CD4-positive, CD25-positive, alpha-beta regulatory T cell (primary cell): ENCODE results near the gene ATE1. TPM values are rescaled to one million over a fixed set of nuclear protein-coding genes. Genes with fewer than 3 reads are reported as not detected.
"Not testable (repeated sequence)": the region's sequence is repeated elsewhere in the genome, so short reads cannot be mapped to it uniquely, and the experiment has no call there.

Source experiments
- ATAC-seq, 2 donors: fragments of 150-1000 bp; cut with Tn5 transposase; one replicate each; pipeline ENCODE4 v1.10.0; 2021; ENCODE audit warnings: low read depth in 2 of 2, moderate number of reproducible peaks in 2 of 2, moderate library complexity in 1 of 2
- DNase-seq, 3 donors: peaks; one replicate each; pipeline versions ENCODE4 v3.0.0 to v3.0.0-alpha.2; 2012 to 2022; ENCODE audit warnings: mixed read lengths in 1 of 3
- H3K27ac ChIP-seq: one replicate; pipeline ENCODE4 v1.7.0; 2013; ENCODE audit warnings: mild to moderate bottlenecking, low read length; ENCODE audit not compliant: insufficient read depth, poor library complexity, severe bottlenecking
- H3K27me3 ChIP-seq: one replicate; pipeline ENCODE4 v1.7.0; 2013; ENCODE audit warnings: low read length; ENCODE audit not compliant: control insufficient read depth, insufficient read depth
- H3K36me3 ChIP-seq: one replicate; pipeline ENCODE4 v1.7.0; 2013; ENCODE audit warnings: mild to moderate bottlenecking, low read length, moderate library complexity; ENCODE audit not compliant: control insufficient read depth, insufficient read depth
- H3K4me1 ChIP-seq: 2 replicates; pipeline ENCODE4 v1.7.0; 2013; ENCODE audit warnings: mild to moderate bottlenecking, low read length; ENCODE audit not compliant: insufficient read depth, control insufficient read depth, poor library complexity, severe bottlenecking
- H3K4me3 ChIP-seq: one replicate; pipeline ENCODE4 v1.7.0; 2013; ENCODE audit warnings: low read depth, mild to moderate bottlenecking, low read length, moderate library complexity
- H3K9me3 ChIP-seq, 2 experiments: 1 replicate in 1 of 2; 2 replicates in 1 of 2; pipeline ENCODE4 v1.7.0; 2013; ENCODE audit warnings: low read length in 2 of 2, mild to moderate bottlenecking in 1 of 2, moderate library complexity in 1 of 2; ENCODE audit not compliant: control insufficient read depth in 2 of 2
- H3K27ac Mint-ChIP-seq, 3 donors: one replicate each; pipeline ENCODE4 v1.8.0; 2020 to 2022; ENCODE audit warnings: mild to moderate bottlenecking in 3 of 3, mixed read lengths in 3 of 3, moderate library complexity in 2 of 3
- H3K27me3 Mint-ChIP-seq: one replicate; pipeline ENCODE4 v1.8.0; 2022; ENCODE audit warnings: mild to moderate bottlenecking, mixed read lengths
- H3K36me3 Mint-ChIP-seq: one replicate; pipeline ENCODE4 v1.8.0; 2020; ENCODE audit warnings: mixed read lengths
- H3K4me1 Mint-ChIP-seq, 4 donors: one replicate each; pipeline ENCODE4 v1.8.0; 2020 to 2022; ENCODE audit warnings: mixed read lengths in 4 of 4, mild to moderate bottlenecking in 1 of 4
- H3K4me3 Mint-ChIP-seq, 4 donors: one replicate each; pipeline ENCODE4 v1.8.0; 2020 to 2022; ENCODE audit warnings: mild to moderate bottlenecking in 4 of 4, mixed read lengths in 4 of 4, moderate library complexity in 3 of 4
- H3K9me3 Mint-ChIP-seq, 7 donors: one replicate each; pipeline ENCODE4 v1.8.0; 2020 to 2022; ENCODE audit warnings: mixed read lengths in 7 of 7, mild to moderate bottlenecking in 3 of 7, moderate library complexity in 2 of 7
- polyA plus RNA-seq, 4 donors: library from polyadenylated mRNA; unstranded; fragments of 300-500 nt; fragmentation: Illumina TruSeq; gene quantifications; one replicate each; pipeline ENCODE4 v1.2.3, GENCODE V29; 2021
- total RNA-seq: library from RNA; stranded (reverse); gene quantifications from one replicate; pipeline ENCODE4 v1.2.3, GENCODE V29; 2022

ATE1 gene
- total and polyA plus RNA-seq, 5 donors from 2014 or later: 29.9 to 39.5 (median 34.5) TPM

DNA sequence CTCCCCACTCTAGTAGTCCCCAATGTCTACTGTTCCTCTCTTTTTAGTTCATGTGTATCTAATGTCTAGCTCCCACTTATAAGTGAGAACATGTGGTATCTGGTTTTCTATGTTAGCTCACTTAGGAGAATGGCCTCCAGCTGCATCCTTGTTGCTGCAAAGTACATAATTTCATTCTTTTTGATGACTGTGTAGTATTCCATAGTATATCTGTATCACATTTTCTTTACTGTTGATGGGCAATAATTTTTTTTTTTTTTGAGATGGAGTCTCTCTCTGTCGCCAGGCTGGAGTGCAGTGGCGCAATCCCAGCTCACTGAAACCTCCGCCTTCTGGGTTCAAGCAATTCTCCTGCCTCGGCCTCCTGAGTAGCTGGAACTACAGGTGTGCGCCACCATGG, 101.1 kb downstream of the ATE1 start:
- not testable (repeated sequence) for H3K9me3 Mint-ChIP-seq, H3K4me1 ChIP-seq, H3K27ac ChIP-seq, H3K4me3 ChIP-seq, DNase-seq, H3K27me3 Mint-ChIP-seq, H3K27ac Mint-ChIP-seq, ATAC-seq, H3K4me3 Mint-ChIP-seq, H3K4me1 Mint-ChIP-seq, H3K27me3 ChIP-seq, H3K9me3 ChIP-seq
- peaks cover 20% of the 10 kb centered on the region for H3K36me3 ChIP-seq
- peaks cover 37% of the 10 kb centered on the region for H3K36me3 Mint-ChIP-seq

DNA sequence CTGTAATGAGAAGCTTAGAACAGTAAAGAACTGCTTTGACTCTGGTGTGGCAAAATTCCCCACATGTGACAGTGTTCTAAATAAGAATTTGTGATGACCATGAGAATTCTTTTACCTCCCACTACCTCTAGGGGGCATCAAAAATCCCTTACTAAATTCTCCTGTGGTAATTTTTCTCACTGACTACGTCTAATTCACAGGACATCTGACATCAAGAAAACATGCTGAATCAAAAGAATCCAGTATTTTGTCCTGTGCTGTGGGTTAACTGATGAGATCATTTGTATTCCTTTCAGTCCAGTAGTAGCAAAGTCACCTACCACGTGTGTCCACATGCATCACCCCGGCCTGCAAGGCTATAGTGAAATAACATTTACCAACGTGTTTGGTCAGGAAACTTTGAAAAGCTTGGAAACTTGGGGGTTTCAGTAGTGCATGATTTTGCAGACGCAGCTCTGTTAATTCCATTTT, 103.8 kb downstream of the ATE1 start:
- H3K36me3 Mint-ChIP-seq: peaks cover 29% of the 10 kb centered on the region
- H3K4me1 Mint-ChIP-seq: peaks cover 0 to 8% (median 2%) of the 10 kb centered on the region in 4 donors
- peaks cover 0 to 2% (median 0%) of the 10 kb centered on the region in 7 donors for H3K9me3 Mint-ChIP-seq
- Histone ChIP-seq H3K27me3 (no peaks in the 10 kb centered on the region), H3K4me1 (no peaks in the 10 kb centered on the region), H3K4me3 (no peak overlapping the region), H3K27ac (no peak overlapping the region), H3K9me3 (no peaks in the 10 kb centered on the region), H3K36me3 (peaks cover 9% of the 10 kb centered on the region)
- peak in 1 of 3 donors; percentile 48 for DNase-seq
- H3K27me3 Mint-ChIP-seq: no peaks in the 10 kb centered on the region
- ATAC-seq: peak in 1 of 2 donors; percentile 34
- no peak overlapping the region for H3K4me3 Mint-ChIP-seq
- no peak overlapping the region for H3K27ac Mint-ChIP-seq

- Histone ChIP-seq H3K4me1 (no peaks in the 10 kb centered on the region), H3K27me3 (no peaks in the 10 kb centered on the region), H3K36me3 (no peaks in the 10 kb centered on the region), H3K27ac (no peak overlapping the region), H3K4me3 (no peak overlapping the region), H3K9me3 (no peaks in the 10 kb centered on the region)
- Mint-ChIP-seq H3K36me3 (peaks cover 16% of the 10 kb centered on the region), H3K27ac (no peak overlapping the region), H3K4me1 (peaks cover 0 to 8% (median 2%) of the 10 kb centered on the region in 4 donors), H3K9me3 (peaks cover 0 to 2% (median 0%) of the 10 kb centered on the region in 7 donors), H3K4me3 (no peak overlapping the region), H3K27me3 (no peaks in the 10 kb centered on the region)
- DNase-seq (no peak), ATAC-seq (no peak)
These were observed 105.1 kb downstream of the ATE1 start for GRCh38 chr10:121822724-121823123.

- H3K4me3 Mint-ChIP-seq: no peak overlapping the region
These were observed 105.7 kb downstream of the ATE1 start for GRCh38 chr10:121822180-121822579.

GRCh38 chr10:121819049-121819448, 108.8 kb downstream of the ATE1 start:
- Histone ChIP-seq H3K9me3 (no peaks in the 10 kb centered on the region), H3K27ac (no peak overlapping the region), H3K27me3 (no peaks in the 10 kb centered on the region), H3K36me3 (peaks cover 3% of the 10 kb centered on the region), H3K4me1 (no peaks in the 10 kb centered on the region), H3K4me3 (no peak overlapping the region)
- no peak for ATAC-seq
- Mint-ChIP-seq H3K4me1 (peaks cover 0 to 6% (median 0%) of the 10 kb centered on the region in 4 donors), H3K36me3 (peaks cover 18% of the 10 kb centered on the region), H3K27ac (no peak overlapping the region), H3K9me3 (no peaks in the 10 kb centered on the region), H3K27me3 (no peaks in the 10 kb centered on the region), H3K4me3 (no peak overlapping the region)
- no peak for DNase-seq

More at GRCh38 chr10:121822180-121822579, 105.7 kb downstream of the ATE1 start:
- Histone ChIP-seq H3K4me3 (no peak overlapping the region), H3K27ac (no peak overlapping the region), H3K27me3 (no peaks in the 10 kb centered on the region), H3K36me3 (no peaks in the 10 kb centered on the region), H3K4me1 (no peaks in the 10 kb centered on the region), H3K9me3 (no peaks in the 10 kb centered on the region)
- H3K9me3 Mint-ChIP-seq: peaks cover 0 to 2% (median 0%) of the 10 kb centered on the region in 7 donors
- H3K4me1 Mint-ChIP-seq: peaks cover 0 to 8% (median 2%) of the 10 kb centered on the region in 4 donors
- ATAC-seq (no peak), DNase-seq (no peak)
- peaks cover 15% of the 10 kb centered on the region for H3K36me3 Mint-ChIP-seq
- no peaks in the 10 kb centered on the region for H3K27me3 Mint-ChIP-seq
- H3K27ac Mint-ChIP-seq: no peak overlapping the region

DNA sequence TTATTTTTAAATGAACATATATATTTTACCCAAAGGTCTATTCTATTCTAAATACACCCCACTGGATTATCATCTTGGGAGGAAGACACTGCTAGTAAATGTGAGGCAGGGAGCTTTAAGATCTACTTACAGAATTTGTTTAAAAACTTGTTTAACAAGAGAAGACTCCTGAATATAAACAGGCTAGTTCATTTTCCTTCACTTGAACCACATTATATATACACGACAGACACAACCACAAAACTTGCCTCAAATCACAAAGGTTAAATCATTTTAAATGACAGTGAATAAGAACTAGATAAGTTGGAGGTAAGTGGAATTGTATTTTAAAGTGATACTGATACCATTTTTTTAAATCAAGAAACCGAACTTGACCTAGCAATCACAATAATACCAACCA, 109.2 kb downstream of the ATE1 start:
- ATAC-seq (no peak), DNase-seq (no peak)
- Histone ChIP-seq H3K4me1 (no peaks in the 10 kb centered on the region), H3K9me3 (no peaks in the 10 kb centered on the region), H3K4me3 (no peak overlapping the region), H3K36me3 (peaks cover 3% of the 10 kb centered on the region), H3K27me3 (no peaks in the 10 kb centered on the region), H3K27ac (no peak overlapping the region)
- Mint-ChIP-seq H3K27ac (no peak overlapping the region), H3K36me3 (peaks cover 18% of the 10 kb centered on the region), H3K27me3 (no peaks in the 10 kb centered on the region), H3K4me1 (peaks cover 0 to 6% (median 0%) of the 10 kb centered on the region in 4 donors), H3K9me3 (no peaks in the 10 kb centered on the region), H3K4me3 (no peak overlapping the region)

DNA sequence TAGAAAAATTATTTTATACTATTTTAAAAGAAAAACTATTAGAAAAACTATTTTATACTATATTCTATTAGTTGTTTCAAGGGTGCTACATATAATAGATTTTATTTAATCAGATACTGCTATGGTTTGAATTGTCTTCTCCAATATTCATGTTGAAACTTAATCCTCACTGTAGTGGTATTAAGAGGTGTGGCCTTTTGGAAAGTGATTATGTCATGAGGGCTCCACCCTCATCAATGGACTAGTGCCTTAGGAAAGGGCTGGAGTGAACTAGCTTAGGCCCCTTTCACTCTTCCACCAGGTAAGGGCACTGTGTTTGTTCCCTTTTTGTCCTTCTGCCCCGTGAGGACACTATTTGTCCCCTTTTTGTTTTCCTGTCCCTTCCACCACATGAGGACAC, 111.6 kb downstream of the ATE1 start:
- no peak overlapping the region for H3K27ac Mint-ChIP-seq
- H3K4me3 Mint-ChIP-seq: no peak overlapping the region
- H3K4me1 Mint-ChIP-seq: peaks cover 0 to 2% (median 0%) of the 10 kb centered on the region in 4 donors

DNA sequence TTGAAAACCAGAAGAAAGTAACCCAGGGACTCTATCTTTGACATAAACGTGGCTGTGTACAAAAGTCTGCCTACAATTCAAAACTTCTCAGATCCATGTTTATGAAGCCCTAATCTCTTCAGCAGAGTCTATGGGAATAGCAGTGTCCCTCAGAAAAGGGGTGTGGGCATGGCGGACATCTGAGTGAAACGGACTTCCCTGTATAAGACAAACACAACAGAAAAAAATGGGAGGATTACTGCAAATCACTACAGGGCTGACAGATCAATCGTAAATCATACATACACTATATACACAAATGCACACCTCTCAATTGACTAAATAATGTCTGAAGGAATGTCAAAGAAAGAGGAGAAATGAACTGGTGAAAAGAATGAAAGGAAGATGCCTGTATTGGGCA, 114.0 kb downstream of the ATE1 start:
- Histone ChIP-seq H3K27ac (no peak overlapping the region), H3K36me3 (peaks cover 3% of the 10 kb centered on the region), H3K9me3 (no peaks in the 10 kb centered on the region), H3K4me1 (no peaks in the 10 kb centered on the region), H3K4me3 (no peak overlapping the region), H3K27me3 (no peaks in the 10 kb centered on the region)
- no peak for ATAC-seq
- Mint-ChIP-seq H3K27me3 (no peaks in the 10 kb centered on the region), H3K36me3 (peaks cover 14% of the 10 kb centered on the region), H3K9me3 (no peaks in the 10 kb centered on the region), H3K4me1 (peaks cover 0 to 2% (median 0%) of the 10 kb centered on the region in 4 donors), H3K27ac (no peak overlapping the region), H3K4me3 (no peak overlapping the region)
- no peak for DNase-seq

More for the DNA sequence above, 111.6 kb downstream of the ATE1 start:
- H3K27me3 Mint-ChIP-seq: no peaks in the 10 kb centered on the region
- Histone ChIP-seq H3K36me3 (peaks cover 3% of the 10 kb centered on the region), H3K4me1 (no peaks in the 10 kb centered on the region), H3K27ac (no peak overlapping the region), H3K4me3 (no peak overlapping the region), H3K9me3 (no peaks in the 10 kb centered on the region), H3K27me3 (no peaks in the 10 kb centered on the region)
- no peaks in the 10 kb centered on the region for H3K9me3 Mint-ChIP-seq
- ATAC-seq (no peak), DNase-seq (no peak)
- peaks cover 16% of the 10 kb centered on the region for H3K36me3 Mint-ChIP-seq
